NCI-H345 (cell line): ENCODE results near the gene SAMD8.
"Not testable (repeated sequence)": the region's sequence is repeated elsewhere in the genome, so short reads cannot be mapped to it uniquely, and the experiment has no call there.

Experiments used
- DNase-seq: peaks from one replicate; lab custom pipeline; 2025; lab: John Stamatoyannopoulos, UW

Gene SAMD8

GRCh38 chr10:75086278-75086934, 25.1 kb upstream of the SAMD8 start:
- no peak for DNase-seq

- DNase-seq = no peak
These were observed 22.8 kb upstream of the SAMD8 start for GRCh38 chr10:75088640-75089039.

GRCh38 chr10:75089634-75090033, 21.8 kb upstream of the SAMD8 start:
- no peak for DNase-seq

- no peak for DNase-seq
These were observed 20.3 kb upstream of the SAMD8 start for GRCh38 chr10:75091146-75091545.

GRCh38 chr10:75094465-75094864, 17.0 kb upstream of the SAMD8 start:
- no peak for DNase-seq

- DNase-seq = no peak
These were observed 15.8 kb upstream of the SAMD8 start for GRCh38 chr10:75095631-75096030.

GRCh38 chr10:75096749-75097148, 14.7 kb upstream of the SAMD8 start:
- DNase-seq = no peak

- no peak for DNase-seq
These were observed 13.7 kb upstream of the SAMD8 start for GRCh38 chr10:75097666-75098285.

GRCh38 chr10:75098902-75099673, 12.4 kb upstream of the SAMD8 start:
- no peak for DNase-seq

- peak; percentile 49 for DNase-seq
These were observed 11.3 kb upstream of the SAMD8 start for GRCh38 chr10:75099952-75100763.

- DNase-seq = no peak
These were observed 10.6 kb upstream of the SAMD8 start for GRCh38 chr10:75100764-75101291.

- DNase-seq = no peak
These were observed 9.8 kb upstream of the SAMD8 start for GRCh38 chr10:75101416-75102251.

GRCh38 chr10:75102830-75103673, 8.4 kb upstream of the SAMD8 start:
- no peak for DNase-seq

- no peak for DNase-seq
These were observed 7.4 kb upstream of the SAMD8 start for GRCh38 chr10:75103881-75104686.

- DNase-seq = no peak
These were observed 6.6 kb upstream of the SAMD8 start for GRCh38 chr10:75104842-75105241.

GRCh38 chr10:75105576-75106197, 5.8 kb upstream of the SAMD8 start:
- no peak for DNase-seq

- no peak for DNase-seq
These were observed 5.2 kb upstream of the SAMD8 start for GRCh38 chr10:75106242-75106641.

GRCh38 chr10:75106891-75107290, 4.6 kb upstream of the SAMD8 start:
- not testable (repeated sequence) for DNase-seq
